HFFc6 (cell line): Measurements from ENCODE around the gene RIPPLY3. TPM values are rescaled to one million over a fixed set of nuclear protein-coding genes. Genes with fewer than 3 reads are reported as not detected.
"Not testable (repeated sequence)": the region's sequence is repeated elsewhere in the genome, so short reads cannot be mapped to it uniquely, and the experiment has no call there.

Experiments
- DNase-seq: peaks from one replicate; pipeline ENCODE4 v3.0.0-alpha.2; 2018
- H3K27ac Mint-ChIP-seq: 2 replicates; pipeline ENCODE4 v1.8.0; 2020; ENCODE audit warnings: mild to moderate bottlenecking, mixed read lengths
- H3K27me3 Mint-ChIP-seq: 2 replicates; pipeline ENCODE4 v1.8.0; 2021; ENCODE audit warnings: mild to moderate bottlenecking, moderate library complexity, mixed read lengths; ENCODE audit not compliant: insufficient read depth
- H3K36me3 Mint-ChIP-seq: 2 replicates; pipeline ENCODE4 v1.8.0; 2021; ENCODE audit warnings: low read depth, mixed read lengths
- H3K4me1 Mint-ChIP-seq: 2 replicates; pipeline ENCODE4 v1.8.0; 2020; ENCODE audit warnings: low read depth, mixed read lengths
- H3K4me3 Mint-ChIP-seq: 2 replicates; pipeline ENCODE4 v1.8.0; 2020; ENCODE audit warnings: mild to moderate bottlenecking, moderate library complexity, mixed read lengths
- H3K9me3 Mint-ChIP-seq: 2 replicates; pipeline ENCODE4 v1.8.0; 2020; ENCODE audit warnings: mild to moderate bottlenecking, mixed read lengths
- CTCF ChIP-seq: fragments of 200-600 bp; sonication (generic); IDR thresholded peaks from 2 replicates; pipeline ENCODE4 v1.5.0; 2021; ENCODE audit warnings: antibody characterized with exemption, mild to moderate bottlenecking
- total RNA-seq, 6 experiments: library from RNA; stranded (reverse); fragmentation: NEBNext Ultra II Directional; extraction: Animal tissue kit (Norgen Biotek cat#: 25700); gene quantifications; 2 replicates in 1 of 6; 3 replicates in 5 of 6; pipeline ENCODE4 v1.2.3, GENCODE V29; 2021

RIPPLY3 gene
- total RNA-seq, 6 experiments from 2014 or later: not detected

GRCh38 chr21:37028570-37028969 lies 22.1 kb downstream of the RIPPLY3 start:
- Mint-ChIP-seq H3K4me3 (no peak overlapping the region), H3K36me3 (no peaks in the 10 kb centered on the region), H3K9me3 (no peaks in the 10 kb centered on the region), H3K27ac (no peak overlapping the region), H3K4me1 (peaks cover 16% of the 10 kb centered on the region), H3K27me3 (peaks cover 12% of the 10 kb centered on the region)
- no peak for DNase-seq
- peak; percentile 34; the same call in 1 of the 2 replicates for TF ChIP-seq CTCF

- DNase-seq: no peak
- no peaks in the 10 kb centered on the region for H3K36me3 Mint-ChIP-seq
- no peak overlapping the region for H3K27ac Mint-ChIP-seq
Measured at GRCh38 chr21:37030864-37031263, 24.4 kb downstream of the RIPPLY3 start.

GRCh38 chr21:37032293-37032692 lies 25.8 kb downstream of the RIPPLY3 start:
- DNase-seq: no peak
- Mint-ChIP-seq H3K36me3 (no peaks in the 10 kb centered on the region), H3K4me3 (no peak overlapping the region), H3K4me1 (peaks cover 16% of the 10 kb centered on the region), H3K9me3 (no peaks in the 10 kb centered on the region), H3K27me3 (peaks cover 3% of the 10 kb centered on the region), H3K27ac (no peak overlapping the region)
- TF ChIP-seq CTCF: no peak

More at GRCh38 chr21:37030864-37031263, 24.4 kb downstream of the RIPPLY3 start:
- H3K4me3 Mint-ChIP-seq: no peak overlapping the region
- no peaks in the 10 kb centered on the region for H3K9me3 Mint-ChIP-seq
- peaks cover 3% of the 10 kb centered on the region for H3K27me3 Mint-ChIP-seq
- H3K4me1 Mint-ChIP-seq: peaks cover 16% of the 10 kb centered on the region
- no peak for TF ChIP-seq CTCF

GRCh38 chr21:37032877-37033471 lies 26.5 kb downstream of the RIPPLY3 start:
- DNase-seq: peak; percentile 71
- H3K27ac Mint-ChIP-seq: no peak overlapping the region

GRCh38 chr21:37034394-37034793 lies 27.9 kb downstream of the RIPPLY3 start:
- not testable (repeated sequence) for H3K27me3 Mint-ChIP-seq, H3K9me3 Mint-ChIP-seq, H3K4me3 Mint-ChIP-seq, DNase-seq, H3K27ac Mint-ChIP-seq, H3K36me3 Mint-ChIP-seq
- H3K4me1 Mint-ChIP-seq: peaks cover 16% of the 10 kb centered on the region

More at GRCh38 chr21:37032877-37033471, 26.5 kb downstream of the RIPPLY3 start:
- Mint-ChIP-seq H3K27me3 (peaks cover 3% of the 10 kb centered on the region), H3K4me1 (peaks cover 16% of the 10 kb centered on the region), H3K4me3 (no peak overlapping the region), H3K9me3 (no peaks in the 10 kb centered on the region), H3K36me3 (no peaks in the 10 kb centered on the region)
- no peak for TF ChIP-seq CTCF

- no peak for DNase-seq
- no peak for TF ChIP-seq CTCF
- no peaks in the 10 kb centered on the region for H3K36me3 Mint-ChIP-seq
- peaks cover 12% of the 10 kb centered on the region for H3K4me1 Mint-ChIP-seq
- no peak overlapping the region for H3K27ac Mint-ChIP-seq
- no peak overlapping the region for H3K4me3 Mint-ChIP-seq
- H3K9me3 Mint-ChIP-seq: no peaks in the 10 kb centered on the region
- no peaks in the 10 kb centered on the region; the same call in none of the 2 replicates for H3K27me3 Mint-ChIP-seq
Measured at GRCh38 chr21:37036177-37036576, 29.7 kb downstream of the RIPPLY3 start.
